Inflammatory macrophage treated with lipopolysaccharide for 4 hours (primary cell): ENCODE results near the gene HDAC7.
"Not testable (repeated sequence)": the region's sequence is repeated elsewhere in the genome, so short reads cannot be mapped to it uniquely, and the experiment has no call there.

Experiments used
- DNase-seq: peaks from one replicate; pipeline ENCODE4 v3.0.0-alpha.2; 2020

HDAC7 gene

DNA sequence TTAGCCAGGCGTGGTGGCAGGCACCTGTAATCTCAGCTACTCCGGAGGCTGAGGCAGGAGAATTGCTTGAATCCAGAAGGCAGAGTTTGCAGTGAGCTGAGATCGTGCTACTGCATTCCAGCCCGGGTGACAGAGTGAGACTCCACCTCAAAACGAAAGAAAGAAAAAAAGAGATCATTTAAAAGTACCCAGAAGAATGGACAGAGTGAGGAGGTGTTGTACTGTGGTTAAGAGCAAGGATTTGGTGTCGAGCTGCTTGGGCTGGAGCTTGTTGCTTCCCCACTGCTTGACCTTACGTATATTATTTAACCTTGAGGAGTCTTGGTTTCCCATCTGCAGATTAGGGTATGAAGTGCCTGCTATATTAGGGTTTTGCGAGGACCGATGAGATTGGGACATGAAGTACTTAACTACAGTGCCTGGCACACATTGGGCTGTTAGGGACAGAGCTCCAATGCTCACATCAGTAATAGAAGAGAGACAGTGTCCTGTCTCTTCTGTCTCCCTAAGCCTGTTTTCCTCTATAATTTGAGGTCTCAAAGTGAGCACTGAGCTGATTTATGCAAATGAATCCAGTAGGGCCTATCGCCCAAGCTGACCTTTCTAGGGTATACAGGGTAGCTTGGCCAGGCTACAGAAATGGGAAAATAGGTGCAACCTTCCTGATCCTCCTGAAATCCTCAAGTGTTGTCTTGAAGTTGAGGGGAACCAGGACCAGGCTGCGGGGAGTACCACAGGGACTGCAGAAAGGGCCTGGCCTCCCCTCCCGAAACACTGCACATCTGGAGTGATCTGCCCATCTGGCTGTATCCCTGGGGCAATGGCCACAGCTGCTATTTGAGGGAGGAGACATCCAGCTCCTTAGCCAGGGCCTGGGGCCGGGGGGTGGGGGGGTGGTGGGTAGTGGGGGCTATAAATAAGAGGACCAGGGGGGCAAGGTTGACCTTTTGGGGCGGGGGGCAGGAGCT is 8.6 kb upstream of the HDAC7 start:
- no peak for DNase-seq

DNA sequence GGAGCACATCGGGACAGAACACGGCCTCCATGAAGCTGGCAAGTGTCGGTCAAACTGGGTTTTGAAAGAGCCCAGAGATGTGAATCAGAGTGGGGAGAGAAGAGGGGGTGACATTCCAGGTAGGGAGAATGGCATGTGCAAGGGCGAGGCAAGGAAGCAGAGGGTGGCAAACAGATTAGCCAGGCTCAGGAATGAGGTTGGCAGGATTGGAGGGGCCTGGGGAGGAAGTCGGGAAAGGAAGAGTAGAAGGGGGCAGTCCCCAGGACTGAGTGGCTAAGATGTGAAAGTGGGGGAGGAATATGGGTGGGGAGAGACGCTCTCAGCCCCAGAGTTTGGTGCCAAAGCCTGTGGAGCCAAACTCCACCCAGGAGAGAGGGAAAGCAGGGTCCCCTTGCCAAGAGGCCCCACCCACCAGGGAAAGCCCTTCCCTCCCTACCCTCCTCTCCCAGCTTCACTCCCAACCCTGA is 5.5 kb upstream of the HDAC7 start:
- no peak for DNase-seq

DNA sequence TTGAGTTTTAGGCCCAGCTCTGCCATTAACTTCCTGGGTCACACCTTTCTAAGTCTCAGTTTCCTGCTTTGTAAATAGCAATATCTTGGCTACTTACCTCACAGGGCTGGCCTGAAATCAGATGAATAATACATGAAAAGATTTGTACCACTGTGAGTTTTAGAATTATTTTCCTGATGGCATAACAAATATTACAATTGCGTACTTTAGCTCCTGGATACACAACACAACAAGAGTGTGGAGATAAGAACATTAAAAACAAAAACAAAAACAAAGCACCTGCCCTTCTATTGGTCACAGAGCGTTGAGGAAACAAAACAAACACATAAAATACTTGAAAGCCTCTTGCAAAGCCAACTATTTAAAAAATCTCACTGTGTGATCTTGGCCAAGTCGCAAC is 4.9 kb upstream of the HDAC7 start:
- DNase-seq = no peak

DNA sequence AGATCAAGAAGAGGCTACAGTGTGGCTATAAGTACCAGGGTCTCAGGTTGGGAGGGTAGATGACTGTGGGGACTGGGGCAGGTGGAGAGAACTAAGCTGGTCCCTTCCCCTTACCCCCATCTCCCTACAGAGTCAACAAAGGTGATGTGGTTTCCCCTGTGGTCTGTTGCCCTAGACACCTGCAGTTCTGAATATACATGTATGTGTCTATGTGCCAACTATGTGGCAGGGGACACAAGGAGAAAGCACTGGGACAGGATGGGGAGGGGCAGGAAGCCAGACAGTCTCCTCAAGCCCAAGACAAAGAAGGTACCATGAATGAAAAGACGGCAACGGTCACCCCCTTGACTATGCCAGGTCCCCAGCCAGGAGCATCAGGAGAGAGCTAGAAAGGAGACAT is 4.5 kb upstream of the HDAC7 start:
- no peak for DNase-seq

DNA sequence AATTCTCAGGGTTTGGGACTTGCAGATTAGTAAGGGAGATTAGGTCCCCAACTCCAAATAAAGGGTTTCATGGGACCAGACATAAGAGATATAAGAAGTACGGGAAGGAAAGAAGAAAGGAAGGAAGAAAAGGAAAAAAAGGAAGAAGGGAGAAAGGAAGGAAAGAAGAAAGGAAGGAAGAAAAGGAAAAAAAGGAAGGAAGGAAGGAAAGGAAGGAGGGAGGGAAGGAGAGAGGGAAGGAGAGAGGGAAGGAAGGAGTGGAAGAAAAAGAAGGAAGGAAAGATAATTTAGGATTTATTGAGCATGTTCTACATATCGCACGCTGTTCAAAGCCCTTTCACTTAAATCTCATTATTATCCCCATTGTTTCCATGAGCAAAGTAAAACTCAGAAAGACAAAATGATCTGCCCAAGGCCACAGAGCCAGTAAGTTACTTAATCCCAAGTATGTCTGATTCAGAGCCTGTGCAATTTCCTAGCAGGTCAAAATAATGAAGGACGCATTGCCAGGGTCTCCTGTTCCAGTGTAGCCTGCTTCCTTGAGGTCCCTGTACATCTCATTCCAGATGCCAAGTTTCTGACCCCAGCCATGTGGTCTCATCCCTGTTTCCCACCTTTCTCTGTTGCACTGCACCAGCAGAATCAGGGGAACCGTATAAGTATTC is 3.9 kb upstream of the HDAC7 start:
- DNase-seq = no peak

DNA sequence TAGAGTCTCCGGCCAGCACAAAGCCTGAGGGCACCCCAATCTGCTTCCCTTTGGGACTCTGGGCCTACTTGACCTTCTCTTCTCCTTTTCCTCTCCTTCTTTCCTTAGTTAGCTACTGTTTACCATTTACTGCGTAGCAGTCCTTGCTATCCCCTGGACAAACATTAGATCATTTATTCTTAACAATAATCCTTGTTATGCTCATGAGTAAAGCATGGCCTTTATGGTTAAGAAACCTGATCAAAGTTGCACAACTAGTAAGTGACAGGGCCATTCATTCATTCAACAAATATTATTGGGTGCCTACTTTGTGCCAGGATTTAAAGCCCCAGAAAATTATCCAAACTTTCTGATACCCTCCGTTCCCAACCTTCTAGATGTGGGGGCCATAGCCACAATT is 3.2 kb upstream of the HDAC7 start:
- no peak for DNase-seq

DNA sequence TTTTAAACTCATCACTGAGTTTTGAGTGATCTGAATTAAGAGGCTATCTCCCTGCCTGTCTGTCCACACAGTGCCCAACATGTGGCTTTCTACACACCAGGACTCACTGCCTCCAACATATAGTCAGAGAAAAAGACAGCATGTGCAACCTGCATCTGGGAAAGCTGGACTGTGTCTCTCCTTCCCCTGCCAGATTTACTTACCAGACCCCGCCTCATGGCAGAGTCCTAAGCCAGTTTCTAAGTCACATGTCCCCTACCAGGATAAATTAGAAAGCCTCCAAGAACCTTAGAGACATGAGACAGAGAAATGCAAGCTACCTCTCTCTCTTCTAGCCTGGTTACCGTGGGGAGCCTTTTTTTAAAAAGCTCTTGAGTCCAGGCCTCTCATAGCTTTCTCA is 2.7 kb upstream of the HDAC7 start:
- DNase-seq = no peak

DNA sequence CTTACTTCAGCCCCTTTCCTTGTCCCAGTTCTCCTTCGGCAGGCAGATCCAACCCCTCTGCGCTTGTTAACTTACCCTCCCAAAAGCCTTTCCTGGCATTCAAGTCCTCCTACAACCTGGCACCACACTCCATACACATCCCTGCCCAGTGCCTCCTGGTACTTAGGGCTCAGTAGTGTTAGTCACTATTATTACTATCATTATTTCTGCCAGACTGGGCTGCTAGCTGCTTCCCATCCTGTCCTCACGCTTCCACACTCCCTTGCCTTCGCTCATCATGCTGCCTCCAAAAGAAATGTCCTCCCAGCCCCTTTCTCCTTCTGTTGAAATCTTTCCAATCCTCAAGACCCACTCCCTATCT is 1.6 kb upstream of the HDAC7 start:
- no peak for DNase-seq

DNA sequence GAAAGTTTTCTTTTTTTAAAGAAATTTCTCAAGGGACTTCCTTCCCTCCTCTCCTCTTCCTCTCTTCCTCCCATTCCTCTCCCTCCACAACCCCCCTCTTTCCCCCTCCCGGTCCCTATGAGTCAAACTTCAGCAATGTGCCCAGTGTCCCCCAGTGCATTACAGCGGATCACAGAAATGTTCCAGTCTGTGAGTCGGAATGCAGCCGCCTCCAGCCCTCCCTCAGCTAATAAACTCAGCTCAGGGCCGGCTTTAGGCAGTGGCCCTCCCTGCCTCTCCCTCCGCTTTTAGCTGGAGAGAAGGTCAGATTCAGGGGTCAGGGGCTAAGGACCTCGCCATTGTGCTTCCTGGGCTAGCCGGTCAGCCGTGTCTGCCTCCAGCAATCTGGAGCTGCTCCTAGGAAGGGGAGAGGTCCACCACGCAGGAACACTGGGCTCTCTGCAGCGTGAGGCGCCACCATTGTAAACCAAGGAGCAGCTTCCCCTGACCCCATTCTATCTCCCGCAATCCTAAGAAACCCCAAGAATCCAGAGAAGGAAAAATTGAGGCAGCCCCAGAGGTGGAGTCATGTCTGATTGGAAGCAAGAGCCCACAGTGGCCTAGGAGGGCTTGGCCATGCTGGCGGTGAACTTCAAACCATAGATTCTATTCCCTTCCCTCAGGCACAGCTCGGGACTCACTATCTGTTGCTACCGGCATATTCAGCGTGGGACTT is 1.1 kb upstream of the HDAC7 start:
- DNase-seq = peak; percentile 51

DNA sequence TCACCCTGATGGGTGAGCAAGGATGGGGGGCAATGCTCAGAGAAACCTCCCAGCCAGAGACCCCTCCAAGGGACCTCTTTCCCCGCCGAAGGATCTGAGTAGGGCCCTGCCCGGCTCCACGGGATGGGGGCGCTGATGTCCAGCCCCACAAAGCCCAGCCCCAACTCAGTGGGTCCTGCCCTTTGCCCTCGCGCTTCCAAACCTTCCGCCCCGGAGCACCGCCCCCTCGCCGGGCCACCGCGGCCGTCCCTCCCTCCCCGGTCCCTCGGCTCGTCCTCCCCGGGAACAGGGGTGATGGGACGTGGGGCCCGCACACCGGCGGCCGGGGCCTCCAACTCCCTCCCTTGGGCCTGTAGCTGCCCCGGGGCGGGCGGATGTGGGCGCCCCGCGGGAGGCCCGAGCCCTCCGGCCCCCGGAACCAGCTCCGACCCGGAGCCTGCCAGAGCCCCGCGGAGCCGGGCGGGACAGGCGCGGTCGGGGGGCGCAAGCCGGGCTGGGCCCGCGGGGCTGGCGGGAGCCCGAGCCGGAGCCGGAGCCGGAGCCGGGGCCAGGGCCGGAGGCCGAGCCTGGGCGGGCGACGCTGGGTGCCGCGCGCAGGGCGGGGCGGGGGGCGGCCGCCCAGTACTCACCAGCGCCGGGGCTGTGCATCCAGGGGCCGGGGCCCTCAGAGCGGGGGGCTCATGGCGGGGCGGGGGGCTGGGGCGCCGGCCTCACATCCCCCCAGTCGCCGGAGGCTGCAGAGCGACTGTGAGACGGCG is 386 bp downstream of the HDAC7 start:
- DNase-seq = peak; percentile 53

DNA sequence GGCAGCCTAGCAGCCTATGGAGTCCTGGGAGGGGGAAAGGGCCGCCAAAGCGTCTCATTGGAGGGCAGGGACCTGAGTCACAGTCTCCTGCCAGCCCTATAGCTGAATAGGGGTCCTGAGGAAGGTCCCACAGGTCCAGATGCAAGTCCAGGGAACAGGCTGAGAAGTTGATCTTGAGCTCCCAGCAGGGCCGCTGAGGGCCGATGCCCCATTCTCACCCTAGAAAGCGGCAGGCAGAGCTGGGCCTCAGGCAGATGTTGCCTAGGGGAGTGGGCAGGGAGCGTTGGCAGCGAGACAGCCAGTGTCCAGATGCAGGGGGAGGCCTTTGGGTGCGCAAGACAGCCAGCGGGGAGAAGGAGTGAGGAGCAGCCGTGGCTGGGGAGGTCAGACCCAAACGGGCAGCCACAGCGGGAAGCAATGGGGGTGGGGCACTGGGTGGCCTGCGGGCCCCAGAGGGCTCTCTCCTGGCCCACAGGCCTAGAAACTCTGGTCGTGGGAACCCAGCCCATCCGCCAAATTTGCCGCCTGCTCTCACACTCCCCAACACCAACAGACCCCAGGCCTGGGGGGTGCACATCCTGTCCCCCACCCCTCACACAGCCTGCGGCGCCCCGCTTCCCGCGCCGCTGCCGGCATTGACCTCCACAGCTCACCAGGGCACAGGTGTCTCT is 1.1 kb downstream of the HDAC7 start:
- no peak for DNase-seq

DNA sequence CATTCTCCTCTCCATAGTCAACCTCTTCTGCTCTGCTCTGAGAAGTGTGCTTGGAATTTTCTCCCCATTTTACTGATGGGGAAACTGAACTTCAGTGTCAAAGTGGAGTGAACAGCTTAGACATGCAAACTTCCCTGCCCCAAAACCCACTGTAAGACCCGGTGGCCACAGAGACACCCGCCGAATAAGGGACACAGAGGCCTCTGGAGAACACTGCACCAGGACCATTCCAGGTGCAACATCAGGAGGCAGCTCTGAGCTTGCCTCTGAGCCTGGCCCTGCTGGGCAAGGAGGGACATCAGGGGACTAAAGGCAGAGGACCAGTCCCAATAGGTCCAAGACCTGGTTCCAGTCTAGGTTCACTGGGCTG is 1.7 kb downstream of the HDAC7 start:
- no peak for DNase-seq

DNA sequence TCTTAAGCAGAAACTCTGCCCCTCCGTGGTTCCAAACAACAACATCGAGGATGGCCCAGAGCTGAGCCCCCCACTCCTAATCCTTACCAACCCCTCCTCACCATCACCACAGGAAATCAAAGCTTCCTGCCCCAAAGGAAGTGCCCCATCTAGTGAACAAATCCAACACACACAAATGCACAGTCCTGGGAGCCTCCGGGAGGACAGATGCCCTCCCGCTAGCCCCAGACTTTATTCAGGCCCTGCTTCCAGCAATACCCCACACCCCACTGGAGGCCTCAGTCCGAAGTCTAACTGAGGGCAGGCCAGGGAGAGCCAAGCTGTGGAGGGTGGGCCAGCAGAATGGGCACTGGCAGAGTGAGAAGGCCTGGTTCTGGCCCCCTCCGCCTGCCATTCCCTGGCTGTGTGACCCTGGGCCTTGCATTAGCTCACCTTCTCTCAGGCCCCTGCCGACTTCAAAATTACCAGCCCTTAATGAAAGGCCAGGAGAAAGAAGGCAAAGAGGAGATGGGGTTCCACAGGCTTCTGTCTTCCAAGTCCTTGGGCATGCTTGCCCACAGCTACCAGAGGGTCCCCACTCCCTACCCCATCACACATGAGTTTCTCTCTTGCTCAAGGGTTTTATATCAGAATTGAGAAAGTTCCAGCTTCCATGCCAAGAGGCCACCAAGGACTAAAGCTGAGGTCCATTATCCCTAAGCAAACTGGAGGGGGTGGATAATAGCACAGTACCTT is 2.3 kb downstream of the HDAC7 start:
- DNase-seq = no peak

DNA sequence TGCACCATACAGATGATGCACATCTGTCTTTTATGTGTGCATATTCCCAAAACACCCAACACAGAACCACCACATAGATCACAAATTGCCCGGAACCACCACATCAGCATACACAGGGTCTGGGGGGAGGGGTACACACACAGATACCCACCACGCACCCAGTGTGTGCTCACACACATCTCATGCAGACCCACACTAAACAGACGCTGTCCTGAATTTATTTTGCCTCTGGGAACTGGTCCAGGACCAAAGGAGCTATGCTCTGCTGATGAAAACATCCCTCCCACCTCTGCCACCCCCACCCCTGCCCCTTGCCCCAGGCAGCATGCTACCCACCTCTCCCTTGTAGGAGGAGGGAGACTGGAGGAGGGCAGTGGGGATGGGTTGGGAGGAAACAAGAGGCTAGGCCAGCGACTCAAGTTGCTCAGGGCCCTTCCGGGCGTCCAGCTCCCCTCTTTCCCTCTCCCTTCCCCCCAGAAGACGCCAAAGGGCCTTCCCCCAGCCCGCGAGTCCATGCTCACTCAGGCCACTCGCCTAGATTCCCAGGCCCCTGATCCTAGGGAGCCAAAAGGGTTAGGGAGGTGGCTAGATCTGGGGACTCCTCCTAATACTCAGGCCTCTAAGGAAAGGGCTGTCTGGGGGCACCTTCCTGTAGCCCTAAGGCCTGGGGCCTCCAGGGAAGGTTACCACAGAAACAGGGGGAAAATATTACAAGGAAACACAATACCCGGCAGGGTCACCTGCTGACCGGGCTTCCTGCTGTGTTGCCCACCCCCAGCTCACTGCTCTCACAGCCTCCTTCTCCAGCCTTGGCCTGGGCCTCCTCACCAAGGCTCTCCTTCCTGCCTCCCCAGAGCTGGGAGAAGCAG is 3.1 kb downstream of the HDAC7 start:
- no peak for DNase-seq

DNA sequence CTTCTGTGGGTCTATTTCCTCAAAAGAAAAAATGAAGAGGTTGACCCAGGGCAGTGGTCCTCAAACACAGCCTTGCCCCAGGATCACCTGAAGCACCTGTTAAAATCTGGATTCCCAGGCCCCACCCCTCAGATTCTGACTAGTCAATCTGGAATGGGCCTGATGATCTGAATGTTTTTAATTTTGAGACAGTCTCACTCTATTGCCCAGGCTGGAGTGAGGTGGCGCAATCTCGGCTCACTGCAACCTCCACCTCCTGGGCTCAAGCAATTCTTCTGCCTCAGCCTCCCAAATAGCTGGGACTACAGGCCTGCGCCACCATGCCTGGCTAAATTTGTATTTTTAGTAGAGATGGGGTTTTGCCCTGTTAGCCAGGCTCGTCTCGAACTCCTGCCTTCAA is 4.3 kb downstream of the HDAC7 start:
- DNase-seq = not testable (repeated sequence)

DNA sequence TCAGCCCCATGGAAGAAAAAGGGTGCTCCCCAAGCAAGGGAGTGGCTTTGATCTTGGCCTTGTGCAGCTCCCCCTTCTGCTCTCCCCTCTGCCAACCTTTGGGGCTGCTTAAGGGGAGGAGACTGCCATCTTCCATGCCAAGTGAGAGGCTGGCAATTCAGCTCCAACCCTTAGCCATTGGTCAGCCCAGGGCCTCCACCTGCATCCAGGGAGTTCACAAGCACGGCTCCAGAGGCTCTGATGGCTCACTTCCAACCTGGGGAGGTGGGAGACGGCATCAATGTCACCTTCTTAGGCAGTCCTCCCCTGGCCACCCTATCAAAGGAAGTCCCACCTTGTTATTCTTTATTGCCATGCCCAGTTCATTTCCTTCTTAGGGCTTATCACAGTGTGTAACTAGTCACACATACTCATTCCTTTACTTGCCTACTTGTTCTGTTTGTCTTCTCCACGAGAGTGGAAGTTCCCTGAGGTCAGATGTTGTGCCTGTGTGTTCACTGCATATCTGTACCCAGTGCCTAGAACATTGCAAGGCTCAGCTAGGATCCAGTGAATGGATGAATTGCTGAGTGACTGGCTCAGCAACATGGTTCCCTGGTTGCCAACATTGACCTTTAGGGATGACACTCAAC is 5.0 kb downstream of the HDAC7 start:
- no peak for DNase-seq

DNA sequence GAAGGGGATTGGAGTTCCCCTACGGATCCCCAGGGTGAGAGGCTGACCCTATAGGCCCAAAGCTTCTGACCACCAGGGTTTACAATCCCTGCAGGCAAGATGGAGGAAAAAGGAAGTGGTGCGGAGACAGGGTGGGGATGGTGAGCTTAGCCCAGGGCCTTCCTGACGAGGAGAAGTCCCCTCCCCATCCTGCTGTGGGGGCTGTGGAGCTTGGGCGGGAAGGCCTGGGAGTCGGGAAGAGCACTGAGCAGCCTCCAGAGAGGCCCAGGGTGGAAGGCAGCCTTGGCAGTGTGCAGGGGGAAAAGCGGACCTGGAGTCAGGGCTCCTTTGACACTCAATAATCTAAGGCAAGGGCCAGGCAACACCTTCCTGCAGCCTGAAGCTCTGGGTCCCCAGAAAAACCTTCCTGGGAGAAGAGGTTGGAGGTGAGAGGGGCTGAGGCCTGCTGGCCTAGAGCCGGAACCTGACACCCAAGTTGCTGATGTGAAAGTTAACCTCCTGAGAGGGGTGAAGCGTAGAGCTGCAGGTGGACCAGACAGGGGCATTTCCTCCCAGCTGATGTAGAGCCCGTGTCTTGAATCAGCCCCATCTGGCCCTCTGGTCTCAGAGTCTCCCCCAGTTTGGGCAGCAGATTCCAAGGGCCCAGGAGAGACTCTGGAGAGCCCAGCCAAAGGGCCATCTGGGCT is 6.0 kb downstream of the HDAC7 start:
- peak; percentile 80 for DNase-seq

DNA sequence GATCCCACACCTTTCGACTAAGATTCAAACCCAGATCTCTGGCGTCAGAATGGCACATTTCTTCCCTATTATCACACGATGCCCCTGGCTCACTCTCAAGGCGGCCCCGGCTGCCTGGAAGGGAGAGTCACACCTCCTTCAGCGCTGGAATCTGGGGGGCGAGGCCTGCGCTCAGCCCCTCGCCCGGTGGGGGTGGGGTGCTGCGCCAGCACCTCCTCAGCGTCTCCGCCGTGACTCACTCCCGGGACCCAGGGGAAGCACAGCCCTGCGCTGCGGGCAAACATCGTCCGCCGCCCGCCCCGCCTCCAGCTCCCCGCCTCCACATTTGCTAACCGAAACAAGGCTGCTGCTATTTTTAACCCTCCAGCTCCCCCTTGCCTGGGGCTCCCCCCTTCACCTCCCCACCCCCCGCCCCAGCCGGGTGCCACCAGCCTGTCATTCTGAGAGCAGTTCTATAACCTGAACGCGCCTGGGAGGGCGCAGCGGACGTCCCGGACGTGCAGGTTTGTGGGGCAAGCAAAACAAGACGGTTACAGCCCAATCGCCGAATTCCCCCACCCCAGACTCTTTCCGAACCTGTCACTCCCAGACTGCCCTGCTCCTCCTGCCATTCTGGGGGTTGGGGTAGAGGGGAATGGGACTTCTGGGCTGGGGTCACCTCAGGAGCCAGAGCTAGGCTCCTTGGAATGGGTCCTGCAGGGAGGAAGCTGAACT is 6.7 kb downstream of the HDAC7 start:
- DNase-seq = peak; percentile 85
